ENCODE results near the gene MVB12B. TPM values are rescaled to one million over a fixed set of nuclear protein-coding genes. Genes with fewer than 3 reads are reported as not detected.

The MVB12B gene
- total and polyA plus RNA-seq, 2 experiments from 2014 or later, result 19.0 to 29.9 TPM

- H3K27ac ChIP-seq, result no peak overlapping the region
- H3K9me3 ChIP-seq (ENCODE audit: low read depth), result no peaks in the 10 kb centered on the region
- no peak overlapping the region for H3K4me3 ChIP-seq
- DNase-seq (ENCODE audit: low read depth in 1 of 2, low spot score in 1 of 2), result no peak
- TF ChIP-seq, protein P1, sequence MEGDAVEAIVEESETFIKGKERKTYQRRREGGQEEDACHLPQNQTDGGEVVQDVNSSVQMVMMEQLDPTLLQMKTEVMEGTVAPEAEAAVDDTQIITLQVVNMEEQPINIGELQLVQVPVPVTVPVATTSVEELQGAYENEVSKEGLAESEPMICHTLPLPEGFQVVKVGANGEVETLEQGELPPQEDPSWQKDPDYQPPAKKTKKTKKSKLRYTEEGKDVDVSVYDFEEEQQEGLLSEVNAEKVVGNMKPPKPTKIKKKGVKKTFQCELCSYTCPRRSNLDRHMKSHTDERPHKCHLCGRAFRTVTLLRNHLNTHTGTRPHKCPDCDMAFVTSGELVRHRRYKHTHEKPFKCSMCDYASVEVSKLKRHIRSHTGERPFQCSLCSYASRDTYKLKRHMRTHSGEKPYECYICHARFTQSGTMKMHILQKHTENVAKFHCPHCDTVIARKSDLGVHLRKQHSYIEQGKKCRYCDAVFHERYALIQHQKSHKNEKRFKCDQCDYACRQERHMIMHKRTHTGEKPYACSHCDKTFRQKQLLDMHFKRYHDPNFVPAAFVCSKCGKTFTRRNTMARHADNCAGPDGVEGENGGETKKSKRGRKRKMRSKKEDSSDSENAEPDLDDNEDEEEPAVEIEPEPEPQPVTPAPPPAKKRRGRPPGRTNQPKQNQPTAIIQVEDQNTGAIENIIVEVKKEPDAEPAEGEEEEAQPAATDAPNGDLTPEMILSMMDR (IDR thresholded peaks at IDR 0.05; ENCODE audit: low read depth, low read length), result no peak
- no peaks in the 10 kb centered on the region for H3K4me1 ChIP-seq (ENCODE audit: low read depth)
- H3K27me3 ChIP-seq, result no peaks in the 10 kb centered on the region
- H3K36me3 ChIP-seq, result no peaks in the 10 kb centered on the region
These were observed 73.2 kb downstream of the MVB12B start for GRCh38 chr9:126399789-126400188.

DNA sequence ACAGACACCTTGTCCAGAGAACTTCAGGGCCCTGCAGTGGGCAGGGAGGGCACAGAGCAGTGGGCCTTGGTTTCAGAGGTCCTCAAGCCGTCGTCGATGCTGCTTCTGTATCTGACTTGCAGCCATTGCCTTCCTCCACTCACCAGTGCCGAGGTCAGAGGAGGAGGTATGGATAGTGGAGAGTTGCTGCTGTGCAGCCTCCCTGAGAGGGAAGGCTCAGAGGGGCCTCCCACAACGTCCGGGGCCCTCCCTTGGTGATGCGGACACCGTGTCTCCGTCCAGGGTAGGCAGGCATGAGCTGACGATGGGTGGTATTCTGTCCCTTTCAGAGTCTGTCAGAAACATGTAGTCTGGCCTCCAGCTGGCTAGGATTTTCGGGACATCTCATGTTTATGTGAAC, 73.9 kb downstream of the MVB12B start:
- no peak for DNase-seq (ENCODE audit: low read depth in 1 of 2, low spot score in 1 of 2)
- Histone ChIP-seq H3K27me3 (no peaks in the 10 kb centered on the region), H3K9me3 (ENCODE audit: low read depth) (no peaks in the 10 kb centered on the region), H3K4me1 (ENCODE audit: low read depth) (no peaks in the 10 kb centered on the region), H3K27ac (no peak overlapping the region), H3K4me3 (no peak overlapping the region), H3K36me3 (no peaks in the 10 kb centered on the region)
- TF ChIP-seq, protein P1 (IDR thresholded peaks at IDR 0.05; ENCODE audit: low read depth, low read length), result no peak

- H3K9me3 ChIP-seq (ENCODE audit: low read depth), result no peaks in the 10 kb centered on the region
- H3K27ac ChIP-seq, result no peak overlapping the region
- TF ChIP-seq, protein P1 (IDR thresholded peaks at IDR 0.05; ENCODE audit: low read depth, low read length), result no peak
- no peaks in the 10 kb centered on the region for H3K36me3 ChIP-seq
- H3K4me3 ChIP-seq, result no peak overlapping the region
- DNase-seq (ENCODE audit: low read depth in 1 of 2, low spot score in 1 of 2), result no peak
- no peaks in the 10 kb centered on the region for H3K27me3 ChIP-seq
- no peaks in the 10 kb centered on the region for H3K4me1 ChIP-seq (ENCODE audit: low read depth)
These were observed 74.5 kb downstream of the MVB12B start for GRCh38 chr9:126401107-126401506.

DNA sequence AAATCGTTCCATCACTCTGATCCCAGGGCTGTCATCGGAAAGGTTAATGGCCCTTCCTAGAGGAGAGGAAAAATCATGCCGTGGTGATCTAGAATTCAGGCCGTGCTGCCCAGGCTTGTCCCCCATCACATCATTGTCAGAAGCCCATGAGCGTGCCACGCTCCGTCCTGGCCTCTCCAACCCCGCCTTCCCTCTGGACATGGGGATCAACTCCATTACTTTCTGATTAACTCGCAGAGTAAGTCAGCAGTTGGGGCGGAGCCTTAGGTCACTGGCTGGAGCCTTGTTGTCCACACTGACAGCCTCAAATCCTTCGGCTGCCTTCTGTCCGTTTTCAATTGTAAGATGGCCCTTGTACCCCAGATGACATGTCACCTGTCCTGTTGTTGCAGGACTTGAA, 75.0 kb downstream of the MVB12B start:
- Histone ChIP-seq H3K4me3 (no peak overlapping the region), H3K4me1 (ENCODE audit: low read depth) (peaks cover 2% of the 10 kb centered on the region), H3K36me3 (no peaks in the 10 kb centered on the region), H3K27me3 (no peaks in the 10 kb centered on the region), H3K27ac (no peak overlapping the region), H3K9me3 (ENCODE audit: low read depth) (no peaks in the 10 kb centered on the region)
- TF ChIP-seq, protein P1 (IDR thresholded peaks at IDR 0.05; ENCODE audit: low read depth, low read length), result no peak
- DNase-seq (ENCODE audit: low read depth in 1 of 2, low spot score in 1 of 2), result no peak

DNA sequence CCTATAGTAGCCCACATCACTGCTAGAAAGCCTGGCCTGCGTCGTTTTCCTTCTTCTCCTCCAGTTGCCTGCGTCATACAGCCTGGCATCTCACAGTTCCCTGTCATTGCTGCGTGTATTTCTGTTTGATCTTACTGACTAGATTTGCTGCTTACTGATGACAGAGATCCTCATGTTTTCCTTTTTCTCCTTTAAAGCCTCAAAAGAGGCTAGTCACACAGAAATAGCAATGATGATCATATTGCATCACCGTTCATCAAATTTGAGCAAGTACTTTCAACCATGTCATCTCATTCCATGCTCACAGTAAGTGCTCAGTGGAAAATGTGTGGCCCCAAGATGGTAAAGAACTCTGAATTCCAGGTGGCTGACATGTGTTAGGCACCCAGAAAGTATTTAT, 76.8 kb downstream of the MVB12B start:
- Histone ChIP-seq H3K36me3 (no peaks in the 10 kb centered on the region), H3K27me3 (no peaks in the 10 kb centered on the region), H3K27ac (no peak overlapping the region), H3K9me3 (ENCODE audit: low read depth) (no peaks in the 10 kb centered on the region), H3K4me1 (ENCODE audit: low read depth) (peaks cover 2% of the 10 kb centered on the region), H3K4me3 (no peak overlapping the region)
- TF ChIP-seq, protein P1 (IDR thresholded peaks at IDR 0.05; ENCODE audit: low read depth, low read length), result no peak
- DNase-seq (ENCODE audit: low read depth in 1 of 2, low spot score in 1 of 2), result no peak

- no peak overlapping the region for H3K27ac ChIP-seq
- no peaks in the 10 kb centered on the region for H3K27me3 ChIP-seq
- H3K4me1 ChIP-seq (ENCODE audit: low read depth), result peaks cover 2% of the 10 kb centered on the region
- no peak overlapping the region for H3K4me3 ChIP-seq
- no peaks in the 10 kb centered on the region for H3K9me3 ChIP-seq (ENCODE audit: low read depth)
- TF ChIP-seq, protein P1 (IDR thresholded peaks at IDR 0.05; ENCODE audit: low read depth, low read length), result no peak
- no peak for DNase-seq (ENCODE audit: low read depth in 1 of 2, low spot score in 1 of 2)
- no peaks in the 10 kb centered on the region for H3K36me3 ChIP-seq
These were observed 77.8 kb downstream of the MVB12B start for GRCh38 chr9:126404459-126404858.
